Stimulated activated CD8-positive, alpha-beta memory T cell treated with anti-CD3 and anti-CD28 coated beads, Interleukin-12 subunit alpha, Interleukin-12 subunit beta, amount 100 ng/mL, for 24 hours (primary cell): ENCODE results near the gene TSHZ2.

Experiments
- DNase-seq: peaks from one replicate; pipeline ENCODE4 v3.0.0-alpha.2; 2020; ENCODE audit errors: extremely low read depth

Gene TSHZ2

DNA sequence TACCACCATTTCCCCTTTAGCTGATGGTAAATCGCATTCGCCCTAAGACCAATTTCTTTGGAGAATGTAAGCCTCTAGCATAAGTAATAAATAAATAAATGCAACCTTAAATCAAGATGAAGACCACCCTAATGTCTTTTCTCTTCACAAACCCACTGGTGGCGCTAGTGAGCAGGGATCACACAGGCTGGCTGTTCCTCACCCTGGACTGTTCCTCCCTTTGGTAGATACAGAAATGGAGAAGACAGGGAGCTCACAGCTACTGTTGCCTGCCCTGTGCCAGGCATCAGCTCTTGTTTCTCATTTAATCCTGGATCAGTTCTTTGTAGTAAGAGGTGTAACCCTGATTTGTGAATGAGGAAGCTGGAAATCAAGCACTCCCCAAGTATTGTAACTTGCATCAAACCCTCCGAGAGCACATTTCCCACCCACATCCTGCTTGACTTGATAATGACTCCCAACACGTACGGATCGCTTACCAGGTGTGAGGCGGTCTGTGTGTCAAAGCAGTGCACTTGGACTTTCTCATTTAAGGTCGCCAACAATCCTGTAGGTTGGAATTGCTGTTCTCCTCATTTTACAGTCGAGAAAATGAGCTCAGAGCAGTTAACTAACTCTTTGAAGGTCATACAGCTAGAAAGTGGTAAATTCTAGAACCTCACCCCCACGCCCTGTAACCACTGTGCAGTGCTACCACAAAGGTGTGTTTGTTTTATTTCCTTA lies 236.1 kb downstream of the TSHZ2 start:
- no peak for DNase-seq

DNA sequence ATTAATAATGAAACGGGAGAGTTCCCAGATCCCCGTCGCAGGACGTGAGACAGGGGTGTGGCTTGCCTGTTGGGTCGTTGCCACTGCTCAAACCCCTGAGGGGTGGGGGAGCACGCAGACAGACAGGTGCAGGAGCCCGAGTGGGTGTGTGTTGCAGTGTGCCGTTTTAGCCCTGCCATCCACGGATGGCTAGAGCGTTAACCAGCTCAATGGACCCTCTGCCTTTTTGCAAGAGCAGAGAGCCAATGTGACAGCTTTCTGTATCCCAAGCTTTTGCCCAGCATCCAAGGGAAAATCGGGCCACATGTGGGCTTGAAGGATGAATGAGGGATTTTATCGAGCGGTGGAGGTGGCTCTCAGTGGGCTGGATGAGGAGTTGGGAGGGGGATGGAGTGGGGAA lies 237.9 kb downstream of the TSHZ2 start:
- no peak for DNase-seq

- DNase-seq, result no peak
Observed at GRCh38 chr20:53210931-53211330, 238.8 kb downstream of the TSHZ2 start.

GRCh38 chr20:53212018-53212417 lies 239.9 kb downstream of the TSHZ2 start:
- DNase-seq, result no peak

GRCh38 chr20:53214392-53214791 lies 242.2 kb downstream of the TSHZ2 start:
- DNase-seq, result no peak

DNA sequence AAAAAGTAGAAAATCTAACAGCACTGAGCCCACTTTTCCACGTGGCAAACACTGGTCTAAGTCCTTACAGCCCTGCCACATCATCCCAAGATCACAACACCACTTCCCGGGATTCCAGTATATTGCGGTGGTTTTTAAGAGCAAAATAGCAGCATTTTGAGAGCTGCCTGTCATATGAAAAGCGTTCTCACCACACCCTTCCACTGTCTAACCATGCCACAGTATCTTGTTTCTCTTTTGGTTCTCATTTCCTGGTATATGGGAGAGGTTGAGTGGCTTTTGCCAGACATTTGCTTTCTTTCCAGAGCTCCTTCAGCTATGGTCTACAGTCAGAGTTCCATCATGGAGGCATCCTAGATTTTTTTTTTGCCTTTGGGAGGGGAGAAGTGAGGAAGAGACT lies 243.0 kb downstream of the TSHZ2 start:
- no peak for DNase-seq

- no peak for DNase-seq
Observed at GRCh38 chr20:53216478-53216855, 244.3 kb downstream of the TSHZ2 start.

GRCh38 chr20:53216856-53217576 lies 244.9 kb downstream of the TSHZ2 start:
- DNase-seq, result peak; percentile 40

GRCh38 chr20:53220482-53221307 lies 248.5 kb downstream of the TSHZ2 start:
- DNase-seq, result no peak

DNA sequence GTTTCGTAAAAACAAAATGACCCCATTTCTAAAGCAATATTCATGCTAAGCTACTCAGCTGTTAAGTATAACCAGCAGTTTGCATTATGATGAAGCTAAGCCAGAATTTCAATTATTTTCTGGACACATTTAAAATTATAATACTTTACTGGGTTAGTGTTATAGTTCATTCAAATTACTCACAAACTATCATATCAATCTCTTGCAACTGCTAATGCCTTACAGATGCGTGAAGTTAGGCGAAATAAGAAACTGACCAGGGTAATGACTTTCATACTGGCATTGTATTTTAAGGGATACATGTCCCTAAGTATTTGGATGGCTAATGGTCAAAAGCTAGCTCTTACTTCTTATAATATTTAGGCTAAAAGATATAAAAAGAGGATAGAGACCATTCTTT lies 249.6 kb downstream of the TSHZ2 start:
- DNase-seq, result no peak

DNA sequence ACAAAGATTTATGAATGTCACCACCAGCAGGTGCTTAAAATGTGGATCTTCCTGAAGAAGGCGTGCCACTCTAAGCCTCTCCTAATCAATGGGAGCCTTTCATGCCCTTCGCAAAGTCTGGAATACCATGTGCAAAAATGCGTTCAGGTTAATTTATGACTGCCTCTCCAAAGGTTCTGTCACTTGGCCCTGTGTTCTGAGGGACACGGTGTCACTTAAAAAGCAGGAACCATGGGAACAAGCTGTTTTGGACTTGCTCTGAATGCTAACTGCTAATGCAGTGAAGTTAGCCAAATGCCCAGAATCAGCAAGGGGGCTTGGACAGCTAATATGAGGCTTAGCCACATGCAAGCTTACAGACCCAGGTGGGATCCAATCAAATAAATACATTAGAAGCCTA lies 250.3 kb downstream of the TSHZ2 start:
- no peak for DNase-seq

GRCh38 chr20:53222932-53223331 lies 250.8 kb downstream of the TSHZ2 start:
- DNase-seq, result no peak

DNA sequence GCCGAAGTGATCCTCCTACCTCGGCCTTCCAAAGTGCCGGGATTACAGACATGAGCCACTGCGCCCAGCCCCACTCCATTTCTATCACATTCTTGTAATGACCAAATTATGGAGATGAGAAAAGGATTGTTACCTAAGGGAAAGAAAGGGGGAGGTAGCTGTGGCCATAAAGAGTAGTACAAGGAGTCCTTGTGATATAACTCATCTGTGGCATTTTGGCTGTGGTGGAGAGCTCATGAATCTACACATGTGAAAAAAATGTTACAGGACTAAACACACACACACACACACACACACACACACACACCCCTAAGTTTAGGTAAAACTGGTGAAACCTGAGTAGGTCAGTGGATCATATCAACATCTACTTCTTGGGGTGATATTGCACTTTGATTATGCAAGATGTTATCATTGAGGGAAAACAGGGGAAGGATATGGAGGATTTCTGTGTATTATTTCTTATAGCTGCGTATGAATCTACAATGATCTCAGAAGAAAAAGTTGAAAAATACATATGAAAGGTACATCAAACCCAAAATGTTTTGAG lies 251.5 kb downstream of the TSHZ2 start:
- no peak for DNase-seq

DNA sequence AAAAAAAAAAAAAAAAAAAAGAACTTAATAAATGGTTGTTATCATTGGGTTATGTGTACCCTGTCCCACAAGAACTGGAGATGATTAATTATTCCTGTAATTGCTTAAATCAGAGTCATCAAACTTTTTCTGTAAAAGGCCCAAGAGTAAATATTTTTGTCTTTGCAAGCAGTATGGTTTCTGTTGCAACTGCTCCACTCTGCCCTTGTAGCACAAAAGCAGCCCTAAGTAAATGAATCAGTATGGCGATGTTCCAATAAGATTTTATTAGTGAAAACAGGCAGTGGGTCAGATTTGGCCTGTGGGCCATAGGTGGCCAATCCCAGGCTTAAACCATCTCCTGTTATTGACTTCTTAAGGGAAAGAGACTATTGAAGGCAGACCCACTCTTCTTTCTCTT lies 252.7 kb downstream of the TSHZ2 start:
- no peak for DNase-seq

DNA sequence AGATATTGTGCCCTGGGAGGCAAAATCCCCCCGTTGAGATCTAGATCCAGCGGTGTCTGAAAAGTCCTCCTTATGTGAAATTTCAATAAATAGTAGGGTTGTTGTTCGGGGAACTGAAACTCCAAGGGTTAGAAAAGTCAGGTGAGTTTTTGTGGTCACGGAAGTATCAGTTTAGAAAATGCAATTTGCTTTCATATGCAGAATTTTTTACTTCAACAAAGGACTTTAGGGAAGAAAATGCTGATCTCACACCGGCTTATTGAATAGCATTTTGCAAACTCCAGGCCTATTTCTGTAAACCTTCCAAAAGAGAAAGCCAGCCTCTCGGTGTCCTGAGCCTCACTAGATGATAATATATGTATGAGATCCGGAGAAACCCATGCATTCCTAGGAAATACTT lies 254.7 kb downstream of the TSHZ2 start:
- DNase-seq, result no peak

DNA sequence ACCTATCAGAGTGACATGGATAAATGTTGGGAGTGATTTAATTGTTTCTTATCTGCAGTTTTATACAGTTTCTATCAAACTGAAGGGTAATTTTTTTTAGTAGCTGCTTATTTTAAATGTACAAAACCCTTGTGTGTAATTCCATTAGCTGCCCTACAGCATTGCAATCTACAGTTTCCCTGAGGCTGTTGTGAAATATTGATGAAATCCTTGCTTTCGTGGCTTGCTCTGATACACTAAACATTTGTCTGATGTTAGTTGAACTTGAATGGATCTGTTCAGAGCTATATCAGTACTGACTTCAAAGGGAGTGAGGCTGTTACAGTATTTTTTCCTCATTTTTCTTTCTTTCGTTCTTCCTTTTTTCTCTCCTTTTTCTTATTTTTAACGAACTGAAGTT lies 255.4 kb downstream of the TSHZ2 start:
- no peak for DNase-seq

GRCh38 chr20:53231061-53231460 lies 258.9 kb downstream of the TSHZ2 start:
- DNase-seq, result no peak

- DNase-seq, result no peak
Observed at GRCh38 chr20:53237461-53237860, 265.3 kb downstream of the TSHZ2 start.

DNA sequence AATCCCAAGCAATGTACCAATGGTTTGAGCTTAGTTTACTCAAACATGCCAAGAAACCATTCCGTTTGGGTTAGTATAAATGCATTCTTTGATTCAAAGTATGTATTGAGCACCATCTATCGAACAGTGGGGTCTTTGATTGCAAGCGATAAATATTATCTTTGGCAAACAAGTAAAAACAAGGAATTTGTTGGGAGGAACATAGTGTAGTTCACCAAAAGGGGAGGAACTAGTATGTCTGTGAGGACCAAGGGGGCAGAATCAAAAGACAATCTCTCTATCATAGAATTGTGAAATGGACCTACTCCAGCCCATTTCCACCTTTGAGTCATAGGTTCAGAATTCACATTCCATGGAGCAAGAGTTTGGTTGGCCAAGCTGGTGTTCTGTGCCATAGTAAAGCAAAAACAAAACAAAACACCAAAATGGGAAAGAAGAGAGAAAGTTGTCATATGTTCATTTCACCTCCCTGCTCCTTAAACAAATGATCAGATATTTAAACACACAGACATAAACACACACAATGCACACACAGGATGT lies 266.0 kb downstream of the TSHZ2 start:
- no peak for DNase-seq

DNA sequence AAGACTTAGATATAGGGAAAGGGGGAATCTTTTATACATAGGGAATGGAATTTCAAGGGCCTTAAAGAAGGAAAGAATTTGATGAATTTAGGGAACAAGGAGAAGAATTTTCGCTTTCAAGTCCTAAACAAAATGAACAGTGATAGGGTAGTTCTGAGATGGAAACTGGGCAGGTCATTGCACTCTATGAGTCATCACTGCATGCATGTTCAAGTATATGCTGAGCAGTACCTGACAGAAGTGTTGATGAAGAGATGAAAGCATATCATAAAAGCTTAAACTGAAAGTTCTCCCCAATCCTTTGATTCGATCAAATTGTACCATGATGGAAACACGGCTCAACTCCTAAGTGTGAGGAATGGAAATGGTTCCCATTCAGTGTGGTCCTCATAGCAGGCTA lies 271.0 kb downstream of the TSHZ2 start:
- no peak for DNase-seq

- DNase-seq, result no peak
Observed at GRCh38 chr20:53244711-53245110, 272.6 kb downstream of the TSHZ2 start.

GRCh38 chr20:53245574-53245973 lies 273.4 kb downstream of the TSHZ2 start:
- no peak for DNase-seq
